Peyer's patch (tissue), 4 donors: Measurements from ENCODE around the gene LRRC26.

ENCODE experiments used
- POLR2A ChIP-seq, 2 donors: fragments of 450-650 bp; IDR thresholded peaks; one replicate each; pipeline ENCODE4 v1.5.1; 2017; ENCODE audit warnings: antibody characterized with exemption in 2 of 2, mild to moderate bottlenecking in 2 of 2, moderate library complexity in 2 of 2
- TF ChIP-seq, protein P1 (sequence below), 6 experiments: fragments of 450-650 bp in 4 of 6; fragments of 200-600 bp in 2 of 6; sonication (generic) in 1 of 6; IDR thresholded peaks; one replicate each; pipeline ENCODE4 v1.5.1; 2017 to 2019; ENCODE audit warnings: antibody characterized with exemption in 6 of 6, mild to moderate bottlenecking in 3 of 6, moderate library complexity in 1 of 6

DNA sequence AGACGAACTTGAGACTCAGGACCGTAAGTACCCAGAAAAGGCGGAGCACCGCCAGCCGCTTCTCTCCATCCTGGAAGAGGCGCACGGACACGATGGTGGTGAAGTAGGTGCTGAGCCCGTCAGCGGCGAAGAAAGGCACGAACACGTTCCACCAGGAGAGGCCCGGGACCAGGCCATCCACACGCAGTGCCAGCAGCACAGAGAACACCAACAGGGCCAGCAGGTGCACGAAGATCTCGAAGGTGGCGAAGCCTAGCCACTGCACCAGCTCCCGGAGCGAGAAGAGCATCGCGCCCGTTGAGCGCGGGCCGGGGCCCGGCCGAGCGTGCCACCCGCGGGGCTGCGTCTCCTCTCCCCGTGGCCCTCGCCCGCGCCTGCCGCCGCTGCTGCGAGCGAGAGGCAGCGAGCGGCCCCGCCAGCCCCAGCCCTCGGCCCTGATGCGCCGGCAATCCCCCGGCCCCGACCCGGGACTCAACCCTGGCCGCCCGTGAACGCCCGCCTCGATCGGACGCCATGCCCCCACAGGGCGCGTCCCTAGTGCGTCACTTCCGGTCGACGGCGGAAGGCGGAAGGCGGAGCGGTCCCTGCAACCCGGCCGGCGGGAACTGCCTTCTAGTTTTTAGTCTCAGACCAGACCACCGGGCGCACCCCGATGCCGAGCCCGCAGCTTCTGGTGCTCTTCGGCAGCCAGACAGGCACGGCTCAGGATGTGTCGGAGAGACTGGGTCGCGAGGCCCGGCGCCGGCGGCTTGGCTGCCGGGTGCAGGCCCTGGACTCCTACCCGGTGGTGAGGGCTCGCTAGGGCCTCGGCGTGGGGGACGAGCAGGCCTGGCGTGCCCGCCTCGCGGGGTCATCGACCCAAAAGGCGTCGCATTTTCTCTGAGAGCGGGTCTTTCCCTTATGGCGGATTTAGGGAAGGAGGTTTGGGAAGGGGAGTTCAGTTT lies 35.5 kb upstream of the LRRC26 start, which contains the start of the genes NDOR1 and TMEM203:
- TF ChIP-seq, protein P1, sequence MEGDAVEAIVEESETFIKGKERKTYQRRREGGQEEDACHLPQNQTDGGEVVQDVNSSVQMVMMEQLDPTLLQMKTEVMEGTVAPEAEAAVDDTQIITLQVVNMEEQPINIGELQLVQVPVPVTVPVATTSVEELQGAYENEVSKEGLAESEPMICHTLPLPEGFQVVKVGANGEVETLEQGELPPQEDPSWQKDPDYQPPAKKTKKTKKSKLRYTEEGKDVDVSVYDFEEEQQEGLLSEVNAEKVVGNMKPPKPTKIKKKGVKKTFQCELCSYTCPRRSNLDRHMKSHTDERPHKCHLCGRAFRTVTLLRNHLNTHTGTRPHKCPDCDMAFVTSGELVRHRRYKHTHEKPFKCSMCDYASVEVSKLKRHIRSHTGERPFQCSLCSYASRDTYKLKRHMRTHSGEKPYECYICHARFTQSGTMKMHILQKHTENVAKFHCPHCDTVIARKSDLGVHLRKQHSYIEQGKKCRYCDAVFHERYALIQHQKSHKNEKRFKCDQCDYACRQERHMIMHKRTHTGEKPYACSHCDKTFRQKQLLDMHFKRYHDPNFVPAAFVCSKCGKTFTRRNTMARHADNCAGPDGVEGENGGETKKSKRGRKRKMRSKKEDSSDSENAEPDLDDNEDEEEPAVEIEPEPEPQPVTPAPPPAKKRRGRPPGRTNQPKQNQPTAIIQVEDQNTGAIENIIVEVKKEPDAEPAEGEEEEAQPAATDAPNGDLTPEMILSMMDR (IDR thresholded peaks at IDR 0.05): peak in 1 of 6 experiments; percentile 15
- peak; percentile 81 to 82 for TF ChIP-seq POLR2A (IDR thresholded peaks at IDR 0.05)
